Central memory CD8-positive, alpha-beta T cell (primary cell): ENCODE measurements around the gene PELO.
A peak's percentile ranks its signal among the peaks of the same experiment; 100 is the strongest.

Experiments used
- ATAC-seq: fragments of 150-1000 bp; cut with Tn5 transposase; replicated peaks from 2 replicates; pipeline ENCODE4 v1.10.0; 2022; ENCODE audit warnings: mild to moderate bottlenecking, moderate FRiP score, moderate number of reproducible peaks; ENCODE audit not compliant: poor library complexity, severe bottlenecking; ENCODE audit errors: extremely low read depth
- DNase-seq, 2 donors: peaks; one replicate each; pipeline ENCODE4 v3.0.0; 2021; ENCODE audit warnings: low spot score in 2 of 2
- H3K27ac Mint-ChIP-seq: one replicate; pipeline ENCODE4 v1.8.0; 2022; ENCODE audit warnings: low read depth, mild to moderate bottlenecking, moderate library complexity, mixed read lengths
- H3K27me3 Mint-ChIP-seq: one replicate; pipeline ENCODE4 v1.8.0; 2022; ENCODE audit warnings: mixed read lengths
- H3K36me3 Mint-ChIP-seq: one replicate; pipeline ENCODE4 v1.8.0; 2022; ENCODE audit warnings: mild to moderate bottlenecking, moderate library complexity, mixed read lengths; ENCODE audit not compliant: insufficient read depth
- H3K4me1 Mint-ChIP-seq: one replicate; pipeline ENCODE4 v1.8.0; 2022; ENCODE audit warnings: mixed read lengths
- H3K4me3 Mint-ChIP-seq: one replicate; pipeline ENCODE4 v1.8.0; 2022; ENCODE audit warnings: mild to moderate bottlenecking, moderate library complexity, mixed read lengths
- H3K9me3 Mint-ChIP-seq: one replicate; pipeline ENCODE4 v1.8.0; 2022; ENCODE audit warnings: mixed read lengths

PELO gene

DNA sequence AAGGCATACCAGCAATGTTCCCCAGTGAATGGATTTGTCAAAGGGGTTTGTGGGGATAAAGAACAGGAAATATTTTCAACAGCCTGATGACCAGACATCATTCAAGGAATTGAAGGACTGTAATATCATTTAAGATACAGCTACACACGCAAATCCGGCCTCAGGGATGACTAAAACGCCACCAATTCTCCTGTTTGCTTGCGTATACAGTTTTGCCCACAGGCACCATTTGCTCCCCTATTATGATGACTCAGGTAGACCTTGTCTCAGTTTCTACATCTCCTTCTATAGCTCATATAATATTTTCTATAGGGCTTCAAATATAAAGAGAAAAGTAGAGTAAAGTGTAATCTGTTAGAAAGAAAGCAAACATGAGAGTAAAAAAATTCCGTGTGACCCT lies 29.7 kb upstream of the PELO start:
- Mint-ChIP-seq H3K27ac (no peak overlapping the region), H3K4me1 (no peaks in the 10 kb centered on the region), H3K4me3 (no peak overlapping the region), H3K27me3 (no peaks in the 10 kb centered on the region), H3K36me3 (no peaks in the 10 kb centered on the region), H3K9me3 (no peaks in the 10 kb centered on the region)
- no peak for ATAC-seq
- DNase-seq = no peak

DNA sequence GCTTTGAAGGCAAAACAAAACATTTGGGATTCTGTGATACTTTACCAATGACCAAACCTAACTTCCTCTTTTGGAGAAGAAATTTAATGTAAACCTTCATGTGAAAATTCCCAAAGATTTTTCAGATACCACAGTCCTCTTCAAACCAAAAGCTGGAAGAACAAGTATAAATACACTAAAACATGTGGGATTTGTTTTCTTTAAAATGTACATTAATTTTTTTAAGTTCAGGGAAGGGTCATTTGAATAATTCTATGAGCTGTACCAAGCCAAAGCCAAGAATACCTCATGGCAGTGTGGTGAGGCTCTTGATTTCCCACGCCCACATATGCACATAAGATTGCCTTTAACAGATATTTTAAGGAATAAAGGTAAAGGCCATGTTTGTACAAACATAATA lies 28.4 kb upstream of the PELO start:
- Mint-ChIP-seq H3K4me3 (no peak overlapping the region), H3K9me3 (no peaks in the 10 kb centered on the region), H3K4me1 (no peaks in the 10 kb centered on the region), H3K27me3 (no peaks in the 10 kb centered on the region), H3K27ac (no peak overlapping the region), H3K36me3 (no peaks in the 10 kb centered on the region)
- no peak for DNase-seq
- ATAC-seq = no peak

DNA sequence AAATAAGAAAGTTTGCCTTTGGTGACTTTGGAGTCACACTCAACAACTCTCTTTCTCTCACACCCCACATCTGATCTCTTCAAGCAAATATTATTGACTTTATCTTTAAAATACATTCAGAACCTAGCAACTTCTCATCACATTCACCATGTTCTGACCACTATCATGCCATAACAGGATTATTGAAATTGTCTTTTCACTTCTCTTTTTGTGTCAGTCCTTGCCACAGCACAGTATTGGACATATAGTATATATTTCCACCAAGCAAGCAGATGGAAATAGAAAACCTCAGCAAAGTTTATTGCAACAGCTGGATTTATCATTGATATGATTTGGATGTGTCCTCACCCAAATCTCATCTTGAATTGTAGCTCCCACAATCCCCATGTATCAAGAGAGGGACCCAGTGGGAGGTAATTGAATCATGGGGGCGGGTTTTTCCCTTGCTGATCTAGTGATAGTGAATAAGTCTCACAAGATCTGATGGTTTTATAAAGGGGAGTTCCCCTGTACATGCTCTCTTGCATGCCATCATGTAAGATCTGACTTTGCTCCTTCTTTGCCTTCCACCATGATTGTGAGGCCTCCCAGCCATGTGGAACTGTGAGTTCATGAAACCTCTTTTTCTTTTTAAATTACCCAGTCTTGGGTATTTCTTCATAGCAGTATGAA lies 26.9 kb upstream of the PELO start:
- Mint-ChIP-seq H3K9me3 (no peaks in the 10 kb centered on the region), H3K27me3 (no peaks in the 10 kb centered on the region), H3K36me3 (no peaks in the 10 kb centered on the region), H3K27ac (no peak overlapping the region), H3K4me1 (no peaks in the 10 kb centered on the region), H3K4me3 (no peak overlapping the region)
- ATAC-seq (no peak), DNase-seq (no peak)

DNA sequence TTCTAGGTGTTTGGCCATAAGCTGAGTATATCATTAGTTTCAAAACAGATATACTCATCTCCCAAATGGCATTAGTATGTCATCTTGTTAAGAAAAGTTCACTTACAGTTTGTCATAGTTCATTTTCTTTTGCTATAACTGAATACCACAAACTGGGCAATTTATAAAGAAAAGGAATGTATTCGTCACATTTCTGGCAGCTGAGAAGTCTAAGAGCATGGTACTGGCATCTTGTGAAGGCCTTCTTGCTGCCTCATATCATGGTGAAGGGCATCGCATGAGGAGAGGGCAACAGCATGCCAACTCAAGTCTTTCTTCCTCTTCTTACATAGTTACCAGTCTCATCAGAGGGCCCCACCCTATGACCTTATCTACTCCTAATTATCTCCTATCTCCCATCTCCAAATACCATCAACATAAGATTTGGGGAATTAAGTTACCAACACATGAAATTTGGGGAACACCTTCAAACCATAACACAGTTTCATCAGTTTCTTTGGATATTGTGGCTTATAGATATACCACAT lies 20.4 kb upstream of the PELO start:
- peaks cover 16% of the 10 kb centered on the region for H3K4me1 Mint-ChIP-seq
- H3K27me3 Mint-ChIP-seq = no peaks in the 10 kb centered on the region
- DNase-seq (no peak), ATAC-seq (no peak)
- no peaks in the 10 kb centered on the region for H3K36me3 Mint-ChIP-seq
- no peak overlapping the region for H3K27ac Mint-ChIP-seq
- no peak overlapping the region for H3K4me3 Mint-ChIP-seq
- H3K9me3 Mint-ChIP-seq = no peaks in the 10 kb centered on the region

DNA sequence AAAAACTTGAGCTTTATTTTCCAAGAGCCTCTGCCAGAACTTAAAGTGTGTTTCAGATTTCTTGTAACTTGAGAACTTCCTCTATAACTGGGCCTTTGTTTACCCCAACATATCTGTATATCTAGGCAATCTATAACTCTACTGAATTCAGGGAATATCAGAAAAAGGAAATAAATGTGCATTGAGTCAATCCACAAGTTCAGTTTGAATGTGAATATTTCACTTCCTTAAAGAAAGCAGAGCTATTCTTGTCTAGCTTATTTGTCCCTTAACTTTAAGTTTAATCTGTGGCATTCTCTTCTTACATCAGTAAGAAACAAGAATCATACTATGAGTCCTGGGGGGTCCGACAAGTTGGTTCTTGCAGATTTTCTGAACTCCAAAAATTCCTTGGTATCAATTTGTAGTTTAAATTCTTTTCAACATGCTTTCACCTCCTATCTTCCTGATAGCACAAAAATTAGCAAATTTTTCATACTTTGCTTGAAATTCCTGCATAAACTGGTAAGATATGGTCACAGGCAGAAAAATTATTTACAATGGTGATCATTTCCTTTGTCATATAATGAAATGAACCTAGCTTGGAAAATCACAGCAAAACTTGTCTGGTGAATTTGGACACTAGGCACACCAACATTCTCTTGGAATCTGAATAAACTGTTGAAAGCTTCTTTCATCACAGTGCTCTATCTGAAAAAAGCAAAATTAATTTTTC lies 19.8 kb upstream of the PELO start:
- no peak overlapping the region for H3K27ac Mint-ChIP-seq
- no peak for ATAC-seq
- no peak for DNase-seq
- no peaks in the 10 kb centered on the region for H3K9me3 Mint-ChIP-seq
- no peak overlapping the region for H3K4me3 Mint-ChIP-seq
- no peaks in the 10 kb centered on the region for H3K27me3 Mint-ChIP-seq
- H3K36me3 Mint-ChIP-seq = no peaks in the 10 kb centered on the region
- H3K4me1 Mint-ChIP-seq = peaks cover 22% of the 10 kb centered on the region

DNA sequence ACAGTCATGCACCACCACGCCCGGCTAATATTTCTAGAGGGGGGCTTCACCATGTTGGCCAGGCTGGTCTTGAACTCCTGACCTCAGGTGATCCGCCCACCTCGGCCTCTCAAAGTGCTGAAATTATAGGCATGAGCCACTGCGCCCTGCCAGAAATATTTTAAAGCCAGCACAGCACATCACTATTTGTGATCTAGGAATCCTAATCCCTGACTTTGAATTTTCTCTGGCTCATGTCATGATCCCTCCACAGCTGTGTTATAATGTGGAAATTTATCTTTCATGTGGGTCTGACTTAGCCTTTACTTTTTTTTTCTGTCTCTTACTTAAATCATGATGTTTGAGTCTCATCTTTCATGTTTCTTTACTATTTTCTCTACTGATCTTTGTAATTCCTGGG lies 18.7 kb upstream of the PELO start:
- peaks cover 27% of the 10 kb centered on the region for H3K4me1 Mint-ChIP-seq
- DNase-seq (no peak), ATAC-seq (no peak)
- no peak overlapping the region for H3K27ac Mint-ChIP-seq
- no peak overlapping the region for H3K4me3 Mint-ChIP-seq
- no peaks in the 10 kb centered on the region for H3K27me3 Mint-ChIP-seq
- H3K9me3 Mint-ChIP-seq = no peaks in the 10 kb centered on the region
- no peaks in the 10 kb centered on the region for H3K36me3 Mint-ChIP-seq

DNA sequence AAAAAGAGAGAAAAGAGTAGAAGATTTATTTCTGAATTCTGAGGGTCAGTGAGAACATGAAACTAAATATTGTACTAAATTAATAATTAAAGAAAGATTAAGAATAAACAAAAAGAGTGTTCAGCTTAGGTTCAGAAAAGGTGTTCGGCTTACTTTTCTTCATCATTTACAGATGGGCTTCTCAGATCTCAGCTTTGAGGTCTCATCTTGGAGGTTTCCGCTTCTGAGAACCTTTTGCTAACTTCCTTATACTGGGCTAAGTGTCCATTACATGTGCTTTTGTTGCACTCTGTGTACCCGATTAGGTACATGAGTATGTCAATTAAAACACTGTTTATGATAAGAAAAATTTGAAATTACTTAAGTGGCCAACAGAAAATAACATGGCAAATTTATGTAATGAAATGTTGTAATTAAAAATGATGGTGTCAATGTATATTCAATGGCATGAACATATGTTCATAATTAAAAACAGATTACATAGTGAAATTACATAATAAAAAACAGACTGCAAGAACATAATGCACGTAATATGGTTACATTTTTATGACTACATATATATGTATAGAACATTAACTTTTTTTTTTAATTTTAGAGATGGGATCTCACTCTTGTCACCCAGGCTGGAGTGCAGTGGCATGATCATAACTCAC lies 17.3 kb upstream of the PELO start:
- peaks cover 33% of the 10 kb centered on the region for H3K4me1 Mint-ChIP-seq
- no peaks in the 10 kb centered on the region for H3K36me3 Mint-ChIP-seq
- H3K9me3 Mint-ChIP-seq = no peaks in the 10 kb centered on the region
- DNase-seq = no peak
- no peaks in the 10 kb centered on the region for H3K27me3 Mint-ChIP-seq
- no peak overlapping the region for H3K4me3 Mint-ChIP-seq
- no peak overlapping the region for H3K27ac Mint-ChIP-seq
- no peak for ATAC-seq

DNA sequence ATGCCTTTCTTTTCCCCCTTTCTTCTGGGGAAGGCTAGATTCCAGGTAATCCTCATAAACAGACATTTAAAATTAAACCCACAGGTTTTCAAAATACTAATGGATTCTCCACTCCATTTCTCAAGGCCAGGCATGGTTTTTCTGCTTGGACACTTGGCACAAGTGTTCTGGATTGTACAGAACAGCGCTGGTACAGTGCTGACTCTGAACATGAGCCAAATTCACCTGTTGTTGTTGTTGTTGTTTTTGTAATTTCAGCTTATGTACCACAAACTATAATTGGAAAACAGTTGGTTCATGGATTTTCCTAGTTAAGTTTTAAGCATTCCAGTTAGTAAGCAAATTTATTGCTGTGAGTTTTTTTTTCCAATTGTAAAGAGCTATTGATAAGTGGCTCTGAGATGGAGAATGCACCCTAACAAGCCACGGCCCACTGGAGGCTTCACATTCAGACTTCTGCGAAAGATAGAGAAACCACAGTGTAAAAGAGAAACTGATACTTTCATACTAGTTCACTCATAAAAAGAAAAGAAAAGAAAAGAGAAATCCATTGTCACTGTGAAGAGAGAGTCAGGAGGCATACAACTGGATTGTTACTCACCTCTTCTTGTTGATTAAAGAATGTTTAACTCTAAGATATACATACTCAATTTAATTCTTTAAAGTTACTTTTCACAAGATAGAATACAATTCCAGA lies 16.2 kb upstream of the PELO start:
- H3K4me3 Mint-ChIP-seq = peak overlapping the region; percentile 26
- no peaks in the 10 kb centered on the region for H3K9me3 Mint-ChIP-seq
- ATAC-seq (peak; percentile 33), DNase-seq (no peak)
- H3K27me3 Mint-ChIP-seq = no peaks in the 10 kb centered on the region
- peak overlapping the region; percentile 58 for H3K27ac Mint-ChIP-seq
- H3K36me3 Mint-ChIP-seq = no peaks in the 10 kb centered on the region
- H3K4me1 Mint-ChIP-seq = peaks cover 44% of the 10 kb centered on the region

DNA sequence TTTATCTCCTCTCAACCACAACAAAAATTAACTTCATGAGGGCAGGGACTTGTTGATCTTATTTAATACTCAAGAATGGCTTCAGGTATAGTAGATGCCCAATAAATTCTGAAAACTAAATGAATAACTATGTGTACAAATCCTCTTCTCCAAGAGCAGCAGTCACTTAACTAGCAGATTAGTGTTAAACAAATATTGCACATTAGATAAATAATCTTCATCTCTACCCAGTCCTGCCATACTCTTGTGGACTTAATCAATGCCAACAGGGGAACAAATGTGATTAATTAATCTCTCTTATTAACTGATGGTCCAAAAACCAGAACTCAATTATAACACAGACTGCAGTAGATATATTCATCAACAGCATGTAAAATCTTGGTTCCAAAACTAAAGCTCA lies 15.0 kb upstream of the PELO start:
- DNase-seq = no peak
- no peaks in the 10 kb centered on the region for H3K27me3 Mint-ChIP-seq
- no peak overlapping the region for H3K4me3 Mint-ChIP-seq
- peak overlapping the region; percentile 58 for H3K27ac Mint-ChIP-seq
- no peak for ATAC-seq
- H3K4me1 Mint-ChIP-seq = peaks cover 45% of the 10 kb centered on the region
- no peaks in the 10 kb centered on the region for H3K9me3 Mint-ChIP-seq
- no peaks in the 10 kb centered on the region for H3K36me3 Mint-ChIP-seq

DNA sequence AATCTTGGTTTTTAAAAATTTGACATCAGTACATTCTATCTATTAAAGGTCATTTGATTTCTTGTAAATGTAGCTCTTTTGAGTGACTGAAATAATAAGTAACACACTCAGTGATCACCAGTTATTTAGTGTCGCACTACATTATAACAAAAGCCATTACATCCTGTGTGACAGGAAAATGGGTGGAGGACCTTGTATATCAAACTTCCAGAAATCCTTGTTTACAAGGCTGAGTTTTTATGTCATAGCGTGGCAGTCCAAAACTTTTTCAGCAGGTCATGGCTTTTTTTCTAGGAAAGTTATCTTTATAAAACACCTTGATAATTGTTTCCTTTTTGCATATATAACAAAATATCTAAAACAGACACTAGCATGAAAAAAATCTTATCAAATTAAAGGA lies 14.4 kb upstream of the PELO start:
- Mint-ChIP-seq H3K9me3 (no peaks in the 10 kb centered on the region), H3K27me3 (no peaks in the 10 kb centered on the region), H3K27ac (no peak overlapping the region), H3K4me1 (peaks cover 45% of the 10 kb centered on the region), H3K36me3 (no peaks in the 10 kb centered on the region), H3K4me3 (no peak overlapping the region)
- no peak for ATAC-seq
- no peak for DNase-seq

DNA sequence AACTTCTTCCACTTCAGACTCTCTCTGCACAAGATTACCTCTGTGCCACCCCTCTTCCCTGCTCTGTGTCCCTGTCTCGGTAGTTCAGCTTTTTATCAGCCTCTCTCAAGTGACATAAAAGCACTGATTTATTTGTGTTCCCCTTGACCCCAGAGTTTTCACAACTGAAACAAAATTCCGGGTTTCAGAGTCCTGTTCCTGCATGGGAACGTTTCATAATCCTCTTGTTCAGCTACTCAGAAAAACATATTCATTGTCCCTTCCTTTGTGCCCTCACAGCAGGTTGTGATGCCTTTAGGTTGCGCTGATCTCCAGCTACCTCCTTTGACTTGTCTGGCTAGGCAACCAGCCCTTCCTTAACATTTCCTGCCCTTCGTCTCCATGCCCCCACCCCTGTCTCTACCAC lies 13.7 kb upstream of the PELO start:
- Mint-ChIP-seq H3K4me3 (no peak overlapping the region), H3K36me3 (no peaks in the 10 kb centered on the region), H3K27ac (no peak overlapping the region), H3K4me1 (peaks cover 45% of the 10 kb centered on the region), H3K27me3 (no peaks in the 10 kb centered on the region), H3K9me3 (no peaks in the 10 kb centered on the region)
- no peak for ATAC-seq
- no peak for DNase-seq

DNA sequence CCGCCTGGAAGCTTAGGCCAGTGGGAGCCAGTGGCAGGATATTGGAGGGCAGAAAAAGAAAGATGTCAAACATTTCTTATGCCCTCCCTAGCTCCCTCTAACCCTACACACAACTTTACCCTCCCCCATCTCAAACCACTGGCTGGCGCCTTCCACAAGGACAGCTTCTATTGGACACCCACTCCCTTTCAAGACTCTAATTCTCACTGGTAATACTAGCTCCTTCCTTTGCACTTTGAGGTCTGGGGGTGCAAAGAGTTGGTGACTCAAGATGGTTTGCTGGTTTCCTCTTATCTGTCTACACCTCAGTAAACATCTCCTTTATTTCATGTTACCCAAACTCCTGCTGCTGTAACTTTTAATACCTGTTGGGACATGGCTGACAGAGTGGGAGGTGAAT lies 11.6 kb upstream of the PELO start:
- Mint-ChIP-seq H3K9me3 (no peaks in the 10 kb centered on the region), H3K4me3 (peak overlapping the region; percentile 36), H3K27ac (peak overlapping the region; percentile 14), H3K27me3 (no peaks in the 10 kb centered on the region), H3K36me3 (no peaks in the 10 kb centered on the region), H3K4me1 (peaks cover 39% of the 10 kb centered on the region)
- peak; percentile 15 to 66 for DNase-seq
- peak; percentile 90 for ATAC-seq
